GM08714 (cell line): Measurements from ENCODE around the gene LITAF.

Experiments
- H3K4me3 ChIP-seq: fragments of 200-500 bp; sonication (Bioruptor generic); 2 replicates; pipeline ENCODE4 v1.5.1; 2014; ENCODE audit warnings: mild to moderate bottlenecking, low read length, inconsistent platforms
- ZNF274 ChIP-seq: IDR thresholded peaks from 2 replicates; pipeline ENCODE4 v1.6.1; 2012; ENCODE audit warnings: mild to moderate bottlenecking, low read depth, low read length

The LITAF gene

DNA sequence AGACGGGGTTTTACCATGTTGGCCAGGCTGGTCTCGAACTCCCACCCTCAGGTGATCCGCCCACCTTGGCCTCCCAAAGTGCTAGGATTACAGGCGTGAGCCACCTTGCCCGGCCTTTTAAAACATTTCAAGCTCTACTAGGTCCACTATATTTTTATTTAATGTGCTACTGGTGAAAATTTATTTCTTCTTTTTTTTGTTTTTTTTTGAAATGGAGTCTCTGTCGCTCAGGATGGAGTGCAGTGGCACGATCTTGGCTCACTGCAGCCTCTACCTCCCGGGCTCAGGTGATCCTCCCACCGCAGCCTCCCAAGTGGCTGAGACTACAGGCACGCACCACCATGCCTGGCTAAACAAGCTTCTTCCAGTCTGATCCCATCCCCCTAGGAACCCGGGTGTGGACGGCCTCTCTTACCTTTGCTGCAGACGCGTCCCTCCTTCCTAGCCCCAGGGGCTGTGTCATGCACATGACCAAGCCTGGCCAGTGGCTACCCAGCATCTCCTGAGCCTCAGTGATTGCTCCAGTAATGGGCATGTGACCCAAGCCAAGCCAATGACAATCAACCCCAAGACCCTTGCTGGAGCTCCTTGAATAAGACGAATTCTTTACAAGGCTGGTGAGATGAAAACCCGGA is 40.1 kb upstream of the LITAF start:
- TF ChIP-seq ZNF274 = no peak
- no peak overlapping the region for H3K4me3 ChIP-seq

GRCh38 chr16:11625769-11626168 is 39.0 kb upstream of the LITAF start:
- TF ChIP-seq ZNF274 = no peak
- no peak overlapping the region for H3K4me3 ChIP-seq

DNA sequence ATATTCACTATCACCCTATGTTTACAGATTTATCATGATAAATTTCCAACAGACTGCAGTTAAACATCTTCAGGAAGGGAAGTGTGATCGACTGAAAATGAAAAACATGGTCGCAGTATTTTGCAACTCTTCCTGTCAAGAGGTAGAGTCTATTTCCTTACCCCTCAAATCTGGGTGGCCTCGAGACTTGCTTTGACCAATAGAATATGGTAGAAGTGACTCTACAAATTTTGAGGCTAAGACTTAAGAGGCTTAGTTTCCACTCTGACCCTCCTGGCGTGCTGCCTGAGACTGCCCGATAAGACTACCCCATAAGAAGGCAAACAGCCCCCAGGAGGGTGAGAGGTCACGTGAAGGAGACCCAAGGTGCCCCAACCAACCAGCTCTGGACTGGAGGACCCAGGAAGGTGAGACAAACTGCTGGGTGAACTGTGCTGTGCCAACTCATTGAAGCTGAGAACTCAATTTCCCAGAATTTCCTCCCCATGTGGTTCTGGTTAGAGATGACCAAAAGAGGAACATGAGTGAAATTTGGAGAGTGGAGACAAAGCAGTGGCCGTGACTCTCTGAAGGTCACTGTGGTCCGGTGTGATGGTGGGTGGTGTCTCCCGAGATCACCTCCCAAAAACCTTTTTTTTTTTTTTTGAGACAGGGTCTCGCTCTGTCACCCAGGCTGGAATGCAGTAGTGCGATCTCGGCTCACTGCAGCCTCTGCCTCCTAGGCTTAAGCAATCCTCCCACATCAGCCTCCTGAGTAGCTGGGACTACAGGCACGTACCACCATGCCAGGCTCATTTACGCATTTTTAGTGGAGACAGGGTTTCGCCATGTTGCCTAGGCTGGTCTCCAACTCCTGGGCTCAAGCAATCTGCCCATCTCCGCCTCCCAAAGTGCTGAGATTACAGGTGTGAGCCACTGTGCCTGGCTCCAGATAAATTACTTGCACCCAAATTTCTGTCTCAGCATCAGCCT is 38.2 kb upstream of the LITAF start:
- no peak overlapping the region for H3K4me3 ChIP-seq
- no peak for TF ChIP-seq ZNF274

DNA sequence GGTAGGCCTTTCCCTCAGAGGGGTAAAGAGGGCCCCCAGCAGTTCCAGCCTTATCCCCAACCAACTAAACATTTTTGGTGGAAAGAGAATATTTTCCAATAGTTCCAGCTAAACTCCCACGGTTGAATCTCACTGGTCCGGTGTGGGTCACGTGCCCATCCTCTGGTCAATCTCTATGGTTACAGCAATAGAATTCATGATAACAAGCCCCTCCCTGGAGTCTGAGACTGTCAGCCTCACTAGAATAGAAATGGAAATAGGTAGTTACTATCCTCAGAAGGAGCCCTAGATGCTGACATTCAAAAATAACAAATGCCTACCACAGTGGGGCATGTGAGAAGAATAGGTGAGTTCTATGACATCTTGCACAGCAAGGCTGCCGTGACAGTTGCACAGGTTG is 37.5 kb upstream of the LITAF start:
- no peak for TF ChIP-seq ZNF274
- H3K4me3 ChIP-seq = no peak overlapping the region

DNA sequence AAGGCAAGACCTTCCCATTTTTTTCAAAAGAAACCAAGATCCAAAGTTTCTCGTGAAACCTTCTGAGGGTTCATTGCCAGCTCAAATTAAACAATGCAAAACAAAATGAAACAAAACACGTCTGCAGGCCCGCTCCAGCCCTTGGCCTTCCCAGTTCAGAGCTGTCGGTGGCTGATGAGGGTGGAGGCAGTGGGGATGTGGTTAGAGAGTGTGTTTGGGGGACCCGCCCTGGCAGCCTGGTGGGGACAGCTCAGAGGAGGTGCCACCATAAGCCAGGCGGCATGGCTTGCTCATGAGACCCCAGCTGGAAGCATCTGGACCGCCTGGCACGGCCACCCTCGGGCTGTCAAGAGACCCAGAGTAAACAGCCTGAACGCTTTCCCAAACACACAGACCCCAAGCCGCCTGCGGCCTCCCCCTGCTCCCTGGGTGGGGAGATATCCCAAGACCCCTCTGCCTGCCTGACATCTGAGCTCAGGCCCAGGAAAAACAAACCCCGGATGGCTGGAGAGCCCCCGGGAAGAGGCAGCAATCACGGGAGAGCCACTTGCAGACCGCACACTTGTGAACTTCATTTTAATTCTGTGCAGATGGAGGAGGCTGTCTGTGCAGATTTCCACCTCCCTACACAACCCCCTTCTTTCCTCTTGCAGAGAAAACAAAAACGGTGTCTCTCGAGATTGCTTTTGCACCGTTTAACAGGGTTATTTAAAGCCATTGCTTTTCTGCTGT is 35.4 kb upstream of the LITAF start:
- no peak for TF ChIP-seq ZNF274
- peak overlapping the region; percentile 10; the same call in 1 of the 2 replicates for H3K4me3 ChIP-seq

GRCh38 chr16:11621539-11621919 is 34.8 kb upstream of the LITAF start:
- TF ChIP-seq ZNF274 = no peak
- H3K4me3 ChIP-seq = peak overlapping the region; percentile 10; the same call in 1 of the 2 replicates

GRCh38 chr16:11620243-11621003 is 33.7 kb upstream of the LITAF start:
- no peak overlapping the region for H3K4me3 ChIP-seq
- no peak for TF ChIP-seq ZNF274

DNA sequence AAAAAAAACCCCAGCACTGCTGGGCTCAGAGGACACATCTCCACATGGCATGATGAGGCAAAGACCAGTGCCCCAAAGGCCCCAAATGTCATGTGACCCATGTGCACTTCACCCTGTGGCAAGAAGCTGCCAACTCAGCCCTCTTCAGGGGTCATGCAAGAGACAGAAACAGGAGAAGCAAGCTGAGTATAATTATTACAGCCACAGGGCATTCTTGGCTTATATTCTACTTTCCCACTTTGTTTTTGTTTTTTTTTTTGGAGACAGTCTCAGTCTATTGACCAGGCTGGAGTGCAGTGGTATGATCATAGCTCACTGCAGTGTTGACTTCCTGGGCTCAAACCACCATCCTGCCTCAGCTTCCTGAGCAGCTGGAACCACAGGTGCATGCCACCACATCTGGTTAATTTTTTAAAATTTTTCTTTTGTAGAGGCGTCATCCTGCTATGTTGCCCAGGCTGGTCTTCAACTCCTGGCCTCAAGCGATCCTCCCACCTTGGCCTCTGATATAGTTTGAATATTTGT is 32.7 kb upstream of the LITAF start:
- no peak for TF ChIP-seq ZNF274
- no peak overlapping the region for H3K4me3 ChIP-seq

GRCh38 chr16:11618107-11618717 is 31.5 kb upstream of the LITAF start:
- no peak for TF ChIP-seq ZNF274
- H3K4me3 ChIP-seq = no peak overlapping the region

GRCh38 chr16:11615748-11616447 is 29.2 kb upstream of the LITAF start:
- H3K4me3 ChIP-seq = no peak overlapping the region
- TF ChIP-seq ZNF274 = no peak

DNA sequence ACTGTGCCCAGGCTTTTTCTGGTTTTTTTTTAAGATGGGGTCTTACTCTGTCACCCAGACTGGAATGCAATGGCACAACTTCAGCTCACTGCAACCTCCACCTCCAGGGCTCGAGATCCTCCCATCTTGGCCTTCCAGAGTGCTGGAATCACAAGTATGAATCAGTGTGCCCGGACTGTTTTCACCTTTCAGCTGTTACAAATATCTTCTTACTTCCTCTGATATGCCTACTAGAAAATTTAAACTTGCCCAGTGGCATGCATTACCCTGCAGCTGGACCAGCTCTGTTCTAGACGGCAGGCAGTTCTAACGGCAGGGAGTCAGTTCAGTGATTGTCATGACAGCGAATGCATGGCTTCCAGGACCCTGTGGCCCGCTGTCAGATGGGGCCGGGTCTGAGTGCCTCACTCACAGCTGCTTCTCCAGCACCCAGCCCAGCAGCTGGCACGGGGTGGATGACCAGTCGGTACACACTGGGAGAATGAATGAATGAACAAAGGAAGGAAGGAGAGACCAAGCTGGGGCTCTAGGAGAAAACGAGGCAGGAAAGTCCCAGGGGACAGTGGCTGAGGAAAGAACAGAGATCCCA is 28.0 kb upstream of the LITAF start:
- no peak for TF ChIP-seq ZNF274

GRCh38 chr16:11613381-11614303 is 26.9 kb upstream of the LITAF start:
- no peak overlapping the region for H3K4me3 ChIP-seq
- no peak for TF ChIP-seq ZNF274

More for the DNA sequence above, 28.0 kb upstream of the LITAF start:
- no peak overlapping the region for H3K4me3 ChIP-seq
